ENCODE data around the gene PIH1D1.
"Not testable (repeated sequence)": the region's sequence is repeated elsewhere in the genome, so short reads cannot be mapped to it uniquely, and the experiment has no call there.

Gene PIH1D1

GRCh38 chr19:49468199-49468598, 16.6 kb upstream of the PIH1D1 start:
- TF ChIP-seq, protein P1, sequence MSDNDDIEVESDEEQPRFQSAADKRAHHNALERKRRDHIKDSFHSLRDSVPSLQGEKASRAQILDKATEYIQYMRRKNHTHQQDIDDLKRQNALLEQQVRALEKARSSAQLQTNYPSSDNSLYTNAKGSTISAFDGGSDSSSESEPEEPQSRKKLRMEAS (IDR thresholded peaks at IDR 0.05; ENCODE audit: low read depth, low read length), result no peak
- TF ChIP-seq, protein P2, sequence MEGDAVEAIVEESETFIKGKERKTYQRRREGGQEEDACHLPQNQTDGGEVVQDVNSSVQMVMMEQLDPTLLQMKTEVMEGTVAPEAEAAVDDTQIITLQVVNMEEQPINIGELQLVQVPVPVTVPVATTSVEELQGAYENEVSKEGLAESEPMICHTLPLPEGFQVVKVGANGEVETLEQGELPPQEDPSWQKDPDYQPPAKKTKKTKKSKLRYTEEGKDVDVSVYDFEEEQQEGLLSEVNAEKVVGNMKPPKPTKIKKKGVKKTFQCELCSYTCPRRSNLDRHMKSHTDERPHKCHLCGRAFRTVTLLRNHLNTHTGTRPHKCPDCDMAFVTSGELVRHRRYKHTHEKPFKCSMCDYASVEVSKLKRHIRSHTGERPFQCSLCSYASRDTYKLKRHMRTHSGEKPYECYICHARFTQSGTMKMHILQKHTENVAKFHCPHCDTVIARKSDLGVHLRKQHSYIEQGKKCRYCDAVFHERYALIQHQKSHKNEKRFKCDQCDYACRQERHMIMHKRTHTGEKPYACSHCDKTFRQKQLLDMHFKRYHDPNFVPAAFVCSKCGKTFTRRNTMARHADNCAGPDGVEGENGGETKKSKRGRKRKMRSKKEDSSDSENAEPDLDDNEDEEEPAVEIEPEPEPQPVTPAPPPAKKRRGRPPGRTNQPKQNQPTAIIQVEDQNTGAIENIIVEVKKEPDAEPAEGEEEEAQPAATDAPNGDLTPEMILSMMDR (IDR thresholded peaks at IDR 0.05; ENCODE audit: low read depth, low read length), result no peak
- TF ChIP-seq POLR2A (IDR thresholded peaks at IDR 0.05; ENCODE audit: extremely low read depth, insufficient read length) (no peak), MYC (IDR thresholded peaks at IDR 0.05; ENCODE audit: low read depth, low read length) (no peak)
- no peak for DNase-seq (ENCODE audit: low read depth)
- no peak overlapping the region for H3K4me3 ChIP-seq (ENCODE audit: low read depth, low read length)

DNA sequence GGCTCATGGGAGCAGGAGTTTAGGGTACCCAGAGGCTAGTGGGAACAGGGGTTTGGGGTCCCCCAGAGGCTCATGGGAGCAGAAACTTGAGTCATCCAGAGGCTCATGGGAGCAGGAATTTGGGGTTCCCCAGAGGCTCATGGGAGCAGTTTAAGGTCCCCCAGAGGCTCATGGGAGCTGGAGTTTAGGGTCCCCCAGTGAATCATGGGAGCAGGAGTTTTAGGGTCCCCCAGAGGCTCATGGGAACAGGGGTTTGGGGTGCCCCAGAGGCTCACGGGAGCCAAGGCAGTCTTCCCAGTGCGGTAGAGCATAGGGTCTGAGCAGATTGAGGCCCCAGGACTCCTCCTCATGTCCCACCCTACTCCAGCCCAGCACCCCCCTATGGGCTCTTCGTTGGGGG, 13.8 kb upstream of the PIH1D1 start:
- H3K4me3 ChIP-seq (ENCODE audit: low read depth, low read length), result no peak overlapping the region
- TF ChIP-seq MYC (IDR thresholded peaks at IDR 0.05; ENCODE audit: low read depth, low read length) (no peak), POLR2A (IDR thresholded peaks at IDR 0.05; ENCODE audit: extremely low read depth, insufficient read length) (no peak)
- TF ChIP-seq, protein P1 (IDR thresholded peaks at IDR 0.05; ENCODE audit: low read depth, low read length), result no peak
- TF ChIP-seq, protein P2 (IDR thresholded peaks at IDR 0.05; ENCODE audit: low read depth, low read length), result no peak
- DNase-seq (ENCODE audit: low read depth), result no peak

DNA sequence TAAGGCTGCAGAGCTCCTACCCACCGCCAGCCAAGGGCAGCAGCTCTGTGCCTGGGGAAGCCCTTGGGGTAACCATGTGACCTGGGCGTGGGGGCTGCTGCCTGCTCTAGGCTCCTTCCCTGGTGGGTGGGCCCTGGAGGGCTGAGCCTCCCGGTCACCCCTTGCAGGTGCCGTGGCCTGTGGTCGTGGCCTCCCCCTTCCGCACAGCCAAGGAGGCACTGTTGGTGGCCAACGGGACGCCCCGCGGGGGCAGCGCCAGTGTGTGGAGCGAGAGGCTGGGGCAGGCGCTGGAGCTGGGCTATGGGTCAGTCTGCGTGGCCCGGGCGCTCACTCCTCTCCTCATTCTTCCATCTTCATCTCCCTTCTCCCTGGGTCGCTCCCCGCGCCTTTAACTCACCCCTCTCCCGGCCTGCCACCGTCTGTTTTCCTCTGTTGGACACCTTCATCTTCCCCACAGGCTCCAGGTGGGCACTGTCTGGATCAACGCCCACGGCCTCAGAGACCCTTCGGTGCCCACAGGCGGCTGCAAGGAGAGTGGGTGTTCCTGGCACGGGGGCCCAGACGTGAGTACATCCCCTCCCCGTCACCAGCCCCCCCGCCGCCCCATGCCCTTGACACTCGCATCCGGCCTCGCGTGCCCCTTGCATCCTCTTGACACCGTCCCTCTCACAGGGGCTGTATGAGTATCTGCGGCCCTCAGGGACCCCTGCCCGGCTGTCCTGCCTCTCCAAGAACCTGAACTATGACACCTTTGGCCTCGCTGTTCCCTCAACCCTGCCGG, 12.5 kb upstream of the PIH1D1 start:
- H3K4me3 ChIP-seq (ENCODE audit: low read depth, low read length), result no peak overlapping the region
- TF ChIP-seq, protein P2 (IDR thresholded peaks at IDR 0.05; ENCODE audit: low read depth, low read length), result no peak
- TF ChIP-seq, protein P1 (IDR thresholded peaks at IDR 0.05; ENCODE audit: low read depth, low read length), result no peak
- TF ChIP-seq MYC (IDR thresholded peaks at IDR 0.05; ENCODE audit: low read depth, low read length) (no peak), POLR2A (IDR thresholded peaks at IDR 0.05; ENCODE audit: extremely low read depth, insufficient read length) (no peak)
- no peak for DNase-seq (ENCODE audit: low read depth)

DNA sequence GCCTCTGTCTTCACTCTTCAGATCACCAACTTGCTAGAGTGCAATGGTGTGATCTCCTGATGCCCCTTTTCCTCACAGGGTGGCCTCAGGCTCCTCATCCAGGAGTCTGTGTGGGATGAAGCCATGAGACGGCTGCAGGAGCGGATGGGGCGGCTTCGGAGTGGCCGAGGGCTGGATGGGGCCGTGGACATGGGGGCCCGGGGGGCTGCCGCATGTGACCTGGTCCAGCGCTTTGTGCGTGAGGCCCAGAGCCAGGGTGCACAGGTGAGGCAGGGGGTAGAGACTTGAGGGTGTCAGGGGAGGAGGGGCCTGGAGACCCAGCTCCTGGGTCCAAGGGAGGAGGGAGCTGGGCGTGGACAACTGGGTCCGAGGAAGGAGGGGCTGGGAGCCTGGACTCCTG, 10.9 kb upstream of the PIH1D1 start:
- no peak for DNase-seq (ENCODE audit: low read depth)
- H3K4me3 ChIP-seq (ENCODE audit: low read depth, low read length), result no peak overlapping the region
- TF ChIP-seq, protein P1 (IDR thresholded peaks at IDR 0.05; ENCODE audit: low read depth, low read length), result no peak
- TF ChIP-seq POLR2A (IDR thresholded peaks at IDR 0.05; ENCODE audit: extremely low read depth, insufficient read length) (no peak), MYC (IDR thresholded peaks at IDR 0.05; ENCODE audit: low read depth, low read length) (no peak)
- TF ChIP-seq, protein P2 (IDR thresholded peaks at IDR 0.05; ENCODE audit: low read depth, low read length), result no peak

GRCh38 chr19:49461656-49462055, 10.0 kb upstream of the PIH1D1 start:
- no peak for DNase-seq (ENCODE audit: low read depth)
- H3K4me3 ChIP-seq (ENCODE audit: low read depth, low read length), result no peak overlapping the region
- TF ChIP-seq POLR2A (IDR thresholded peaks at IDR 0.05; ENCODE audit: extremely low read depth, insufficient read length), result no peak

DNA sequence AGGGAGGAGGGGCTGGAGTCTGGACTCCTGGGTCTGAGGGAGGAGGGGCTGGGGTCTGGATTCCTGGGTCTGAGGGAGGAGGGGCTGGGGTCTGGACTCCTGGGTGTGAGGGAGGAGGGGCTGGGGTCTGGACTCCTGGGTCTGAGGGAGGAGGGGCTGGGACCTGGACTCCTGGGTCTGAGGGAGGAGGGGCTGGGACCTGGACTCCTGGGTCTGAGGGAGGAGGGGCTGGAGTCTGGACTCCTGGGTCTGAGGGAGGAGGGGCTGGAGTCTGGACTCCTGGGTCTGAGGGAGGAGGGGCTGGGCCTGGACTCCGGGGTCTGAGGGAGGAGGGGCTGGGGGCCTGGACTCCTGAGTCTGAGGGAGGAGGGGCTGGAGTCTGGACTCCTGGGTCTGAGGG, 9.5 kb upstream of the PIH1D1 start:
- DNase-seq (ENCODE audit: low read depth); H3K4me3 ChIP-seq (ENCODE audit: low read depth, low read length): not testable (repeated sequence)

GRCh38 chr19:49459388-49459787, 7.8 kb upstream of the PIH1D1 start:
- H3K4me3 ChIP-seq (ENCODE audit: low read depth, low read length), result no peak overlapping the region
- TF ChIP-seq, protein P2 (IDR thresholded peaks at IDR 0.05; ENCODE audit: low read depth, low read length), result no peak
- no peak for TF ChIP-seq POLR2A (IDR thresholded peaks at IDR 0.05; ENCODE audit: extremely low read depth, insufficient read length)
- TF ChIP-seq MYC (IDR thresholded peaks at IDR 0.05; ENCODE audit: low read depth, low read length), result no peak
- TF ChIP-seq, protein P1 (IDR thresholded peaks at IDR 0.05; ENCODE audit: low read depth, low read length), result no peak
- no peak for DNase-seq (ENCODE audit: low read depth)
